ENCODE data around the gene SENP7.

SENP7 gene

DNA sequence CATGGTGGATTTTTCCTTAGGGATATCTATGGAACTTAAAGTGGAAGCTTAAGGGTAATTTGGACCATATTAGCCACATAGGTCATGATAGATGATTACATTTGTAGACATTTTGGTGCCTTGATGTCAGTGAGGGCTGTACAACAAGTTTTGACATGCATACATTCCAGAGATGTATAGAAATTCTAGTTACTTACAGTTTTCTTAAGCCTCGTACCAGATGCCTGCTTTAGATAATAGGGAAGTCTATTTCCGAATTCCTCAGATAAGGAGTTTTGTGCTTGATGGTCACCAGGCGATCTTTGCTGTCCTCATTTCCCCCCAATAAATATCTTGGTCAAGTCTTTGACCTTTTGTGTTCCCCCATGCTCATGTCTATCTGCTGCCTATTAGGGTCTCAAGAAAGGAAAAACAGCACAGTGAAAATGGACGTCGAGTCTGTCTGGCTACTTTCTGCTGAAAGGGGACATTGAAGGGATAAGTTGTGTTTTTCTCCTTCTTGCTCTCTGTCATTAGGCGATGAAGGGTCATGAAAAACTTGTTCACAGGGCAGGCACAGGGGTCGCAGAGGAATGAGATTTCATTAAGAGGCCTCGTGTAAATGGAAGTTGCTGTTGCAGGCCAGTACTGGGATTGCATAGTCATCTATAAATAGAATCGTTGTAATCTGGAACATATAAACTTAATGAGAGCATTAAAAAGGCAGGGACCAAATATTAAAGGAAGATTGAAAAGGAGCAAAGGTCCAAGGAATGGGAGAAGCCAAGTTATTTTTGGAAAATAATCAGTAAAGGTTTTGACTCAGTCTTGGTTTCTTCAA is 20.0 kb upstream of the SENP7 start:
- H3K9ac ChIP-seq (ENCODE audit: insufficient read length, low read depth) = no peak overlapping the region
- H3K36me3 ChIP-seq (ENCODE audit: insufficient read depth, insufficient read length, low read length) = no peaks in the 10 kb centered on the region
- peaks cover 25% of the 10 kb centered on the region for H3K9me3 ChIP-seq (ENCODE audit: insufficient read depth, low read length)
- TF ChIP-seq ZNF274 (IDR thresholded peaks at IDR 0.05; ENCODE audit: low read depth, low read length) (no peak), SUZ12 (IDR thresholded peaks at IDR 0.05; ENCODE audit: extremely low read depth, insufficient read depth, insufficient read length) (no peak), YY1 (IDR thresholded peaks at IDR 0.05; ENCODE audit: insufficient read depth, insufficient read length) (no peak)
- H3K27me3 ChIP-seq (ENCODE audit: insufficient read depth, insufficient read length) = no peaks in the 10 kb centered on the region
- H3K4me1 ChIP-seq (ENCODE audit: insufficient read depth, insufficient read length) = no peaks in the 10 kb centered on the region
- DNase-seq (ENCODE audit: low read depth, low spot score) = no peak
- no peak overlapping the region for H3K4me3 ChIP-seq (ENCODE audit: insufficient read length, low read depth)

GRCh38 chr3:101531473-101532086 is 18.6 kb upstream of the SENP7 start:
- no peak for TF ChIP-seq SUZ12 (IDR thresholded peaks at IDR 0.05; ENCODE audit: extremely low read depth, insufficient read depth, insufficient read length)
- no peak for TF ChIP-seq ZNF274 (IDR thresholded peaks at IDR 0.05; ENCODE audit: low read depth, low read length)
- TF ChIP-seq YY1 (IDR thresholded peaks at IDR 0.05; ENCODE audit: insufficient read depth, insufficient read length) = no peak
- Histone ChIP-seq H3K4me3 (ENCODE audit: insufficient read length, low read depth) (no peak overlapping the region), H3K4me1 (ENCODE audit: insufficient read depth, insufficient read length) (no peaks in the 10 kb centered on the region), H3K36me3 (ENCODE audit: insufficient read depth, insufficient read length, low read length) (no peaks in the 10 kb centered on the region), H3K9ac (ENCODE audit: insufficient read length, low read depth) (no peak overlapping the region), H3K27me3 (ENCODE audit: insufficient read depth, insufficient read length) (no peaks in the 10 kb centered on the region), H3K9me3 (ENCODE audit: insufficient read depth, low read length) (peaks cover 33% of the 10 kb centered on the region)
- no peak for DNase-seq (ENCODE audit: low read depth, low spot score)

DNA sequence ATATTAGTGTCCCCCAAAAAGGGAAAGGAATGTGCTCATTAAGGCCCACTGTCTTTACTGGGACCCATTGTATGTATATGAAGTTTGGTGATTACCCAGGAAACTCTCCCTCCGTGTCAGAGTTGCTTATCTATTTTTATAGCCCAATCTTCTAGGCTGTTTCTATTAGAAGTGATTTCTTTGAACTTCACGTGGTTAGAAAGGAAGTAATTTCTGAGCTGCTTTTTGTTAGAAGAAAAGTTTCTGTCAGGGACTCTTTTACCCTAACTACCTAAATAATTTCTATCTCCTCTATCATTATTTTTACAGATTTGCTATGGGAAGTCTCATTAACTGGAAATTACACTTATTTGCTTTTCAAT is 17.7 kb upstream of the SENP7 start:
- Histone ChIP-seq H3K9ac (ENCODE audit: insufficient read length, low read depth) (no peak overlapping the region), H3K9me3 (ENCODE audit: insufficient read depth, low read length) (peaks cover 42% of the 10 kb centered on the region), H3K27me3 (ENCODE audit: insufficient read depth, insufficient read length) (no peaks in the 10 kb centered on the region), H3K4me3 (ENCODE audit: insufficient read length, low read depth) (no peak overlapping the region), H3K4me1 (ENCODE audit: insufficient read depth, insufficient read length) (peaks cover 2% of the 10 kb centered on the region), H3K36me3 (ENCODE audit: insufficient read depth, insufficient read length, low read length) (no peaks in the 10 kb centered on the region)
- TF ChIP-seq YY1 (IDR thresholded peaks at IDR 0.05; ENCODE audit: insufficient read depth, insufficient read length) = no peak
- no peak for TF ChIP-seq ZNF274 (IDR thresholded peaks at IDR 0.05; ENCODE audit: low read depth, low read length)
- TF ChIP-seq SUZ12 (IDR thresholded peaks at IDR 0.05; ENCODE audit: extremely low read depth, insufficient read depth, insufficient read length) = no peak
- DNase-seq (ENCODE audit: low read depth, low spot score) = no peak

- Histone ChIP-seq H3K9me3 (ENCODE audit: insufficient read depth, low read length) (peaks cover 48% of the 10 kb centered on the region), H3K27me3 (ENCODE audit: insufficient read depth, insufficient read length) (no peaks in the 10 kb centered on the region), H3K4me1 (ENCODE audit: insufficient read depth, insufficient read length) (peaks cover 3% of the 10 kb centered on the region), H3K4me3 (ENCODE audit: insufficient read length, low read depth) (no peak overlapping the region), H3K9ac (ENCODE audit: insufficient read length, low read depth) (no peak overlapping the region), H3K36me3 (ENCODE audit: insufficient read depth, insufficient read length, low read length) (no peaks in the 10 kb centered on the region)
- TF ChIP-seq YY1 (IDR thresholded peaks at IDR 0.05; ENCODE audit: insufficient read depth, insufficient read length) (no peak), SUZ12 (IDR thresholded peaks at IDR 0.05; ENCODE audit: extremely low read depth, insufficient read depth, insufficient read length) (no peak), ZNF274 (IDR thresholded peaks at IDR 0.05; ENCODE audit: low read depth, low read length) (no peak)
- peak; percentile 68 for DNase-seq (ENCODE audit: low read depth, low spot score)
Measured at GRCh38 chr3:101529816-101530685, 17.0 kb upstream of the SENP7 start.

- no peak for DNase-seq (ENCODE audit: low read depth, low spot score)
- Histone ChIP-seq H3K9me3 (ENCODE audit: insufficient read depth, low read length) (peaks cover 56% of the 10 kb centered on the region), H3K9ac (ENCODE audit: insufficient read length, low read depth) (no peak overlapping the region), H3K36me3 (ENCODE audit: insufficient read depth, insufficient read length, low read length) (no peaks in the 10 kb centered on the region), H3K4me1 (ENCODE audit: insufficient read depth, insufficient read length) (peaks cover 3% of the 10 kb centered on the region), H3K27me3 (ENCODE audit: insufficient read depth, insufficient read length) (no peaks in the 10 kb centered on the region), H3K4me3 (ENCODE audit: insufficient read length, low read depth) (no peak overlapping the region)
- TF ChIP-seq SUZ12 (IDR thresholded peaks at IDR 0.05; ENCODE audit: extremely low read depth, insufficient read depth, insufficient read length) = no peak
- TF ChIP-seq ZNF274 (IDR thresholded peaks at IDR 0.05; ENCODE audit: low read depth, low read length) = no peak
- TF ChIP-seq YY1 (IDR thresholded peaks at IDR 0.05; ENCODE audit: insufficient read depth, insufficient read length) = no peak
Measured at GRCh38 chr3:101527906-101528305, 14.9 kb upstream of the SENP7 start.

DNA sequence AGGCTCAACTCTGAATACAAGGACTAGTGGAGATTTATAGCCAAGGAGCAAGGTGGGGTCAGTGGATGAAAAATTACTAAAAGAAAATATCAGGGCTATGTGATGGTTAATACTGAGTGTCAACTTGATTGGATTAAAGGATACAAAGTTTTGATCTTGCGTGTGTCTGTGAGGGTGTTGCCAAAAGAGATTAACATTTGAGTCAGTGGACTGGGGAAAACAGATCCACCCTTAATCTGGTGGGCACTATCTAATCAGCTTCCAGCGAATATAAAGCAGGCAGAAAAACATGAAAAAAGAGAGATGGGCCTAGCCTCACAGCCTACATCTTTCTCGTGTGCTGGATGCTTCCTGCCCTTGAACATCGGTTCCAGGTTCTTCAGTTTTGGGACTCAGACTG is 14.4 kb upstream of the SENP7 start:
- Histone ChIP-seq H3K27me3 (ENCODE audit: insufficient read depth, insufficient read length) (no peaks in the 10 kb centered on the region), H3K4me1 (ENCODE audit: insufficient read depth, insufficient read length) (peaks cover 3% of the 10 kb centered on the region), H3K9me3 (ENCODE audit: insufficient read depth, low read length) (peaks cover 56% of the 10 kb centered on the region), H3K36me3 (ENCODE audit: insufficient read depth, insufficient read length, low read length) (no peaks in the 10 kb centered on the region), H3K4me3 (ENCODE audit: insufficient read length, low read depth) (no peak overlapping the region), H3K9ac (ENCODE audit: insufficient read length, low read depth) (no peak overlapping the region)
- TF ChIP-seq ZNF274 (IDR thresholded peaks at IDR 0.05; ENCODE audit: low read depth, low read length) (no peak), YY1 (IDR thresholded peaks at IDR 0.05; ENCODE audit: insufficient read depth, insufficient read length) (no peak), SUZ12 (IDR thresholded peaks at IDR 0.05; ENCODE audit: extremely low read depth, insufficient read depth, insufficient read length) (no peak)
- DNase-seq (ENCODE audit: low read depth, low spot score) = no peak
